Ovary (tissue), 9 donors: ENCODE measurements around the gene SLC5A12. TPM values are rescaled to one million over a fixed set of nuclear protein-coding genes. Genes with fewer than 3 reads are reported as not detected.

Experiments
- DNase-seq, 5 donors: peaks; one replicate each; pipeline ENCODE4 v3.0.0-alpha.2; 2019 to 2020
- H3K27ac ChIP-seq, 2 donors: fragments of 200-600 bp; one replicate each; pipeline versions ENCODE4 v1.5.1 to v1.8.0; 2019 to 2022
- H3K27me3 ChIP-seq: fragments of 200-600 bp; one replicate; pipeline ENCODE4 v1.8.0; 2022
- H3K36me3 ChIP-seq: fragments of 200-600 bp; sonication (generic); one replicate; pipeline ENCODE4 v1.5.1; 2019
- H3K4me1 ChIP-seq: one replicate; pipeline ENCODE4 v1.8.1; 2013; ENCODE audit warnings: mild to moderate bottlenecking, moderate library complexity; ENCODE audit not compliant: insufficient read depth
- H3K4me3 ChIP-seq: fragments of 200-600 bp; sonication (generic); one replicate; pipeline ENCODE4 v1.5.1; 2017
- H3K9me3 ChIP-seq, 2 donors: fragments of 200-600 bp in 1 of 2; sonication (generic) in 1 of 2; one replicate each; pipeline versions ENCODE4 v1.5.1 to v1.8.1; 2013 to 2019; ENCODE audit warnings: mild to moderate bottlenecking in 1 of 2, moderate library complexity in 1 of 2
- CTCF ChIP-seq, 3 donors: fragments of 450-650 bp in 2 of 3; fragments of 200-600 bp in 1 of 3; IDR thresholded peaks; one replicate each; pipeline versions ENCODE4 v1.5.1 to v1.8.0; 2016 to 2022; ENCODE audit warnings: antibody characterized with exemption in 3 of 3, mild to moderate bottlenecking in 1 of 3
- EP300 ChIP-seq: sonication (generic); formaldehyde crosslinking; IDR thresholded peaks from one replicate; pipeline ENCODE4 v1.6.1; 2017; ENCODE audit warnings: antibody characterized with exemption
- POLR2A ChIP-seq: fragments of 450-650 bp; IDR thresholded peaks from one replicate; pipeline ENCODE4 v1.6.1; 2017; ENCODE audit warnings: antibody characterized with exemption, mild to moderate bottlenecking, moderate library complexity
- WGBS, 3 donors: extraction: QIAGEN DNeasy Blood & Tissue Kit in 1 of 3; methylation state at CpG; one replicate each; pipeline versions ENCODE4 v1.1.5 to v1.1.7; 2013 to 2017; 5-methylcytosine and 5-hydroxymethylcytosine counted together
- intact Hi-C, 4 donors: fragments of 100-400 bp; cut with DNase I; formaldehyde crosslinking; loops; one replicate each; pipeline versions ENCODE4 v1.11.0 to v1.15.1; 2022 to 2023
- polyA plus RNA-seq, 2 donors: library from polyadenylated mRNA; stranded (reverse); fragments of 200-250 nt in 1 of 2; fragments of 350-450 nt in 1 of 2; fragmentation: Illumina TruSeq in 1 of 2; extraction: RNeasy Lipid Tissue Mini Kit (QIAGEN cat#74804) in 1 of 2; gene quantifications; one replicate each; pipeline ENCODE4 v1.2.3, GENCODE V29; 2013 to 2014
- total RNA-seq, 7 donors: library from RNA; depleted of rRNA in 2 of 7; stranded (reverse); fragments of >200 nt in 2 of 7; fragmentation: NEBNext Ultra II Directional in 3 of 7; extraction: Animal tissue kit (Norgen Biotek cat#: 25700) in 3 of 7; gene quantifications; one replicate each; pipeline versions ENCODE4 v1.1.0 to v1.2.4, GENCODE V29; 2016 to 2023
- donor health status: DM: no; HTN: no; CAD: no; lungs with moderate emphysema.
- donor health status: DM: no; HTN: no; CAD: no.
- donor health status: Bipolar disorder and iron deficiency.
- donor health status: DM: yes; HTN: yes; CAD: no.
- donor health status: DM: no; HTN: no; CAD: no.
- donor health status: DM: yes; HTN: yes; CAD: no.

The SLC5A12 gene
- total and polyA plus RNA-seq, 9 donors = 0.02 to 0.48 (median 0.15) TPM; not detected in 6

- Histone ChIP-seq H3K27me3 (no peaks in the 10 kb centered on the region), H3K27ac (no peak overlapping the region), H3K36me3 (no peaks in the 10 kb centered on the region), H3K9me3 (no peaks in the 10 kb centered on the region), H3K4me1 (no peaks in the 10 kb centered on the region), H3K4me3 (no peak overlapping the region)
- 78 to 83% (median 80%) methylated on average over 5 of the region's 5 CpGs for WGBS, 3 donors
- DNase-seq = no peak
- TF ChIP-seq POLR2A = no peak
- no peak for TF ChIP-seq CTCF (IDR thresholded peaks at IDR 0.05)
- TF ChIP-seq EP300 = no peak
- intact Hi-C loops = no loop called here
These were observed 18.3 kb downstream of the SLC5A12 start for GRCh38 chr11:26703411-26704191.

GRCh38 chr11:26702406-26702805, 19.5 kb downstream of the SLC5A12 start:
- Histone ChIP-seq H3K4me1 (no peaks in the 10 kb centered on the region), H3K27me3 (no peaks in the 10 kb centered on the region), H3K36me3 (no peaks in the 10 kb centered on the region), H3K4me3 (no peak overlapping the region), H3K9me3 (no peaks in the 10 kb centered on the region), H3K27ac (no peak overlapping the region)
- no peak for DNase-seq
- intact Hi-C loops = no loop called here
- TF ChIP-seq CTCF (IDR thresholded peaks at IDR 0.05) = no peak
- no peak for TF ChIP-seq POLR2A
- TF ChIP-seq EP300 = no peak

GRCh38 chr11:26700574-26701235, 21.2 kb downstream of the SLC5A12 start:
- no peak overlapping the region for H3K4me3 ChIP-seq
- no peaks in the 10 kb centered on the region for H3K4me1 ChIP-seq
- intact Hi-C loops = no loop called here
- no peaks in the 10 kb centered on the region for H3K27me3 ChIP-seq
- 77 to 84% (median 84%) methylated on average over 3 of the region's 3 CpGs for WGBS, 3 donors
- H3K27ac ChIP-seq = no peak overlapping the region
- DNase-seq = no peak
- TF ChIP-seq EP300 = no peak
- no peak for TF ChIP-seq CTCF (IDR thresholded peaks at IDR 0.05)
- no peak for TF ChIP-seq POLR2A
- no peaks in the 10 kb centered on the region for H3K9me3 ChIP-seq
- no peaks in the 10 kb centered on the region for H3K36me3 ChIP-seq

GRCh38 chr11:26698224-26698623, 23.6 kb downstream of the SLC5A12 start:
- intact Hi-C loops = no loop called here
- Histone ChIP-seq H3K36me3 (no peaks in the 10 kb centered on the region), H3K27ac (no peak overlapping the region), H3K4me1 (no peaks in the 10 kb centered on the region), H3K27me3 (no peaks in the 10 kb centered on the region), H3K9me3 (no peaks in the 10 kb centered on the region), H3K4me3 (no peak overlapping the region)
- TF ChIP-seq POLR2A = no peak
- TF ChIP-seq CTCF (IDR thresholded peaks at IDR 0.05) = no peak
- no peak for TF ChIP-seq EP300
- WGBS, 3 donors = 92 to 96% (median 93%) methylated on average over 2 of the region's 2 CpGs
- no peak for DNase-seq
